OCI-LY7 (cell line): ENCODE measurements around the gene TNKS1BP1. TPM values are rescaled to one million over a fixed set of nuclear protein-coding genes. Genes with fewer than 3 reads are reported as not detected.

Experiments used
- BruUV-seq: library from RNA; stranded (reverse); fragments of 400-500 nt; replicated peaks from 2 replicates; lab custom pipeline; 2021; lab: Mats Ljungman, UMichigan
- CTCF ChIA-PET: fragments of 300-600 bp; sonication (Branson Sonifier 250); formaldehyde crosslinking; loops from one replicate; lab custom pipeline; 2022; ENCODE audit warnings: antibody characterized with exemption; ENCODE audit not compliant: unreplicated experiment; lab: Charles Lee
- POLR2A ChIA-PET: fragments of 300-600 bp; sonication (Branson Sonifier 250); formaldehyde crosslinking; loops from one replicate; lab custom pipeline; 2022; ENCODE audit warnings: antibody characterized with exemption; lab: Charles Lee
- DNase-seq: peaks from one replicate; pipeline ENCODE4 v3.0.0-alpha.2; 2015; ENCODE audit warnings: low spot score
- H2AFZ ChIP-seq: fragments of 200-600 bp; sonication (generic), shearing (Covaris generic); 2 replicates; pipeline ENCODE4 v1.6.1; 2014; ENCODE audit warnings: mild to moderate bottlenecking, antibody characterized with exemption, low read length, moderate library complexity
- H3K27ac ChIP-seq: fragments of 200-600 bp; sonication (generic); 2 replicates; pipeline ENCODE4 v1.5.1; 2014; ENCODE audit warnings: mixed run types, low read depth, mild to moderate bottlenecking, moderate library complexity, low read length, inconsistent platforms; ENCODE audit not compliant: poor library complexity, severe bottlenecking
- H3K36me3 ChIP-seq: fragments of 200-600 bp; sonication (generic); 2 replicates; pipeline ENCODE4 v1.6.1; 2014; ENCODE audit warnings: mild to moderate bottlenecking, antibody characterized with exemption, low read length, moderate library complexity, mixed read lengths; ENCODE audit not compliant: insufficient read depth
- H3K4me1 ChIP-seq: fragments of 200-600 bp; sonication (generic); 2 replicates; pipeline ENCODE4 v1.5.1; 2014; ENCODE audit warnings: mild to moderate bottlenecking, low read length; ENCODE audit not compliant: insufficient read depth, poor library complexity, severe bottlenecking
- H3K4me2 ChIP-seq: fragments of 200-600 bp; sonication (generic); 2 replicates; pipeline ENCODE4 v1.6.1; 2014; ENCODE audit warnings: mild to moderate bottlenecking, low read length
- H3K4me3 ChIP-seq: fragments of 200-600 bp; sonication (generic); 2 replicates; pipeline ENCODE4 v1.5.1; 2014; ENCODE audit warnings: mild to moderate bottlenecking, low read depth, low read length; ENCODE audit not compliant: poor library complexity, severe bottlenecking
- H3K79me2 ChIP-seq: fragments of 200-600 bp; sonication (generic); 2 replicates; pipeline ENCODE4 v1.6.1; 2016; ENCODE audit warnings: low read depth, mild to moderate bottlenecking, low read length, moderate library complexity, mixed read lengths; ENCODE audit not compliant: insufficient read depth
- H3K9me2 ChIP-seq: fragments of 200-600 bp; sonication (generic); 2 replicates; pipeline ENCODE4 v1.6.1; 2016; ENCODE audit warnings: mild to moderate bottlenecking, low read length, mixed read lengths; ENCODE audit not compliant: insufficient read depth
- H3K9me3 ChIP-seq: fragments of 200-600 bp; sonication (generic); 2 replicates; pipeline ENCODE4 v1.6.1; 2014; ENCODE audit warnings: mild to moderate bottlenecking, mixed run types, low read length, mixed read lengths
- H4K20me1 ChIP-seq: fragments of 200-600 bp; sonication (generic); 2 replicates; pipeline ENCODE4 v1.6.1; 2014; ENCODE audit warnings: mild to moderate bottlenecking, antibody characterized with exemption, low read length, moderate library complexity, mixed read lengths; ENCODE audit not compliant: insufficient read depth
- CTCF ChIP-seq: fragments of 200-600 bp; sonication (generic); conservative IDR thresholded peaks from 2 replicates; pipeline ENCODE4 v1.5.1; 2014; ENCODE audit warnings: mild to moderate bottlenecking, antibody characterized with exemption, low read length, moderate library complexity, mixed read lengths
- EZH2phosphoT487 ChIP-seq: fragments of 200-600 bp; sonication (generic); IDR thresholded peaks from 2 replicates; pipeline ENCODE4 v1.6.1; 2018; ENCODE audit warnings: low read depth, borderline replicate concordance, mild to moderate bottlenecking, mixed run types, antibody characterized with exemption, low read length, moderate library complexity, mixed read lengths
- intact Hi-C: fragments of 100-400 bp; cut with micrococcal nuclease; formaldehyde crosslinking; loops from one replicate; pipeline ENCODE4 v1.10.0; 2022; ENCODE audit not compliant: unreplicated experiment
- total RNA-seq, 2 experiments: library from RNA; depleted of rRNA in 1 of 2; stranded (reverse); fragments of >200 nt in 1 of 2; shearing (Covaris generic) in 1 of 2; gene quantifications; 2 replicates each; pipeline ENCODE4 v1.2.3, GENCODE V29; 2014 to 2022

Gene TNKS1BP1
- total RNA-seq, 2 experiments from 2014 or later: 5.3 to 16.4 TPM

DNA sequence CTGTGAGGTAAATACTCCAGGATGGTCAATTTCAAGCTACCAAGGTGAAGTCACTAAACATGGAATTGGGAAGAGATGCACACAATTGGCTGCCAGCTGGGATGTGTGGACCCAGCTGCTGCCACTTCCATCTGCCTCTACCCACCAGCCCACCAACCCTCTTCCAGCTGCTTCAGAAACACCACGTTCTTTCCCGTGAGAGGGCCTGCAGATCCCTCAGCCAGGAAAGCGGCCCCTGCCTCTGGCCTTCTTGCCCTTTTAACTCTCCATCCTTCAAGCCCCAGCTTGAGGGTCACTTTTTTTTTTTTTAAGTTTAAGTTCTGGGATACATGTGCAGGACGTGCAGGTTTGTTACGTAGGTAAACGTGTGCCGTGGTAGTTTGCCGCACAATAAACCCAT is 36.2 kb upstream of the TNKS1BP1 start:
- no peak overlapping the region for H3K27ac ChIP-seq
- no peak for DNase-seq
- no peaks in the 10 kb centered on the region for H3K79me2 ChIP-seq
- BruUV-seq: no TSS peak
- no peak overlapping the region for H3K4me2 ChIP-seq
- CTCF ChIA-PET: no interaction called here
- H3K9me3 ChIP-seq: no peaks in the 10 kb centered on the region
- no peak overlapping the region for H3K4me3 ChIP-seq
- no peaks in the 10 kb centered on the region for H4K20me1 ChIP-seq
- no peak overlapping the region for H2AFZ ChIP-seq
- intact Hi-C loops: no loop called here
- no peaks in the 10 kb centered on the region for H3K9me2 ChIP-seq
- no peaks in the 10 kb centered on the region for H3K36me3 ChIP-seq
- TF ChIP-seq EZH2phosphoT487 (no peak), CTCF (no peak)
- POLR2A ChIA-PET: interaction anchor here (0.5 to 0.6 kb wide), 2 partner anchors 24 to 326 kb away, joined by 5 to 6 read pairs; no protein-coding TSS in a partner anchor
- no peaks in the 10 kb centered on the region for H3K4me1 ChIP-seq

DNA sequence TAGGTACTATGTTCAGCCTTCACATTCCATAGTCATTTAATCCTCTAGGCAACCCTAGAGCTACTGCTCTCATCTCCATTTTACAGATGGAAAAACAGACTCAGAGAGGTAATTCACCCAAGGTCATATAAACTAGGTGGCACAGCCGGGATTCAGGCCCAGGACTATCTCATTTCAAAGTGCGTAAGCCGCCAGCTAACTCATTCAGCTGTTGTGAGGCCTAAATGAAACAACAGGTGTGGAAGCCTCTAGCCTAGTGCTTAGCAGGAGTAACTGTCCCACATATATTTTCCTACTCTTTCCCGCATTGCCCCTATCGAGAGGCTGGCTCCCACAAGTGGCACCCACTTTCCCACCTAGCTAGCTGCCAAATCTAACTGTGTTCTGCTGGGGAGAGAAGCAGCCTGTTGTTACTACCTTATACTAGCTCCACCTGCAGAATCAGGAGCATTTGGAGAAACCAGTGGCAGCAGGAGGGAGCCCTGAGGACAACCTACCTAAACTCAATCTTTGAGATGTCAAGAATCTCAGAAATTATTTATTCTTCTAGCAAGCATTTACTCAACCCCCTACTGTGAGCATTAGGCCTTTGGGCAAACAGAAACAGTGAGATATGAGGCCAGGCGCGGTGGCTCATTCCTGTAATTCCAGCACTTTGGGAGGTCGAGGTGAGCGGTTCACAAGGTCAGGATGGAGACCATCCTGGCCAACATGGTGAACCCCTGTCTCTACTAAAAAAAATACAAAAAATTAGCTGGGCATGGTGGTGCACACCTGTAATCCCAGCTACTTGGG is 35.3 kb upstream of the TNKS1BP1 start:
- Histone ChIP-seq H4K20me1 (no peaks in the 10 kb centered on the region), H3K79me2 (no peaks in the 10 kb centered on the region), H3K36me3 (no peaks in the 10 kb centered on the region), H3K9me3 (no peaks in the 10 kb centered on the region), H3K4me2 (no peak overlapping the region), H2AFZ (no peak overlapping the region), H3K4me1 (no peaks in the 10 kb centered on the region), H3K27ac (no peak overlapping the region), H3K4me3 (no peak overlapping the region), H3K9me2 (no peaks in the 10 kb centered on the region)
- intact Hi-C loops: no loop called here
- no TSS peak for BruUV-seq
- ChIA-PET POLR2A (interaction anchor here (0.6 kb wide), 1 partner anchor 13 kb away, joined by 3 read pairs; no protein-coding TSS in a partner anchor), CTCF (no interaction called here)
- DNase-seq: no peak
- TF ChIP-seq EZH2phosphoT487 (no peak), CTCF (no peak)

GRCh38 chr11:57359396-57359795 is 34.6 kb upstream of the TNKS1BP1 start:
- H2AFZ ChIP-seq: no peak overlapping the region
- no peaks in the 10 kb centered on the region for H3K79me2 ChIP-seq
- POLR2A ChIA-PET: interaction anchor here (0.6 kb wide), 1 partner anchor 14 kb away, joined by 3 read pairs; no protein-coding TSS in a partner anchor
- no peak overlapping the region for H3K4me2 ChIP-seq
- no peak overlapping the region for H3K27ac ChIP-seq
- TF ChIP-seq EZH2phosphoT487 (no peak), CTCF (no peak)
- intact Hi-C loops: no loop called here
- H3K36me3 ChIP-seq: no peaks in the 10 kb centered on the region
- no peak for DNase-seq
- no peaks in the 10 kb centered on the region for H4K20me1 ChIP-seq
- no peak overlapping the region for H3K4me3 ChIP-seq
- H3K4me1 ChIP-seq: no peaks in the 10 kb centered on the region
- H3K9me2 ChIP-seq: no peaks in the 10 kb centered on the region
- CTCF ChIA-PET: no interaction called here
- no TSS peak for BruUV-seq
- no peaks in the 10 kb centered on the region for H3K9me3 ChIP-seq
